B cell (primary cell): Measurements from ENCODE around the gene RASSF3. TPM values are rescaled to one million over a fixed set of nuclear protein-coding genes. Genes with fewer than 3 reads are reported as not detected.

Source experiments
- ATAC-seq: fragments of 200-7000 bp; cut with Tn5 transposase; one replicate; pipeline ENCODE4 v1.10.0; 2021; ENCODE audit warnings: low read depth, mild to moderate bottlenecking, moderate number of reproducible peaks, moderate library complexity
- CTCF ChIA-PET: fragments of 350-600 bp; sonication (Branson Sonifier 250); formaldehyde crosslinking; loops from one replicate; lab custom pipeline; 2021; ENCODE audit warnings: antibody characterized with exemption, inconsistent platforms; lab: Charles Lee
- POLR2A ChIA-PET: fragments of 350-600 bp; sonication (Branson Sonifier 250); formaldehyde crosslinking; loops from one replicate; lab custom pipeline; 2021; ENCODE audit warnings: antibody characterized with exemption; lab: Charles Lee
- DNase-seq: peaks from one replicate; pipeline ENCODE4 v3.0.0; 2013
- H2AFZ ChIP-seq: 2 replicates; pipeline ENCODE4 v1.6.1; 2012; ENCODE audit warnings: mild to moderate bottlenecking, low read depth, low read length; ENCODE audit not compliant: insufficient read depth, poor library complexity, severe bottlenecking
- H3K27ac ChIP-seq, 2 donors: 1 replicate in 1 of 2; 2 replicates in 1 of 2; pipeline ENCODE4 v1.5.1; 2012 to 2013; ENCODE audit warnings: low read length in 2 of 2, mild to moderate bottlenecking in 2 of 2, moderate library complexity in 1 of 2
- H3K27me3 ChIP-seq, 4 experiments: fragments of 200-600 bp in 1 of 4; sonication (generic) in 1 of 4; replicated peaks in 1 of 4; 1 replicate in 2 of 4; 2 replicates in 2 of 4; pipeline versions ENCODE4 v1.6.1 to v1.7.0; 2013 to 2016; ENCODE audit warnings: low read length in 3 of 4, mild to moderate bottlenecking in 2 of 4, mixed read lengths in 1 of 4, moderate library complexity in 1 of 4; ENCODE audit not compliant: insufficient read depth in 4 of 4, control insufficient read depth in 3 of 4; ENCODE audit errors: control extremely low read depth in 1 of 4
- H3K36me3 ChIP-seq, 2 experiments: replicated peaks in 1 of 2; 1 replicate in 1 of 2; 2 replicates in 1 of 2; pipeline versions ENCODE4 v1.6.1 to v1.7.1; 2013; ENCODE audit warnings: low read length in 1 of 2; ENCODE audit not compliant: insufficient read depth in 2 of 2, control insufficient read depth in 1 of 2; ENCODE audit errors: control extremely low read depth in 1 of 2, extremely low read depth in 1 of 2
- H3K4me1 ChIP-seq, 2 donors: fragments of 200-600 bp in 1 of 2; sonication (generic) in 1 of 2; 1 replicate in 1 of 2; 2 replicates in 1 of 2; pipeline versions ENCODE4 v1.5.1 to v1.6.1; 2013 to 2017; ENCODE audit warnings: low read length in 2 of 2; ENCODE audit not compliant: control insufficient read depth in 2 of 2, insufficient read depth in 2 of 2
- H3K4me2 ChIP-seq: replicated peaks from 2 replicates; pipeline ENCODE3; 2012; ENCODE audit warnings: mild to moderate bottlenecking, low read depth, low read length; ENCODE audit not compliant: poor library complexity, severe bottlenecking
- H3K4me3 ChIP-seq, 5 experiments: fragments of 200-600 bp in 1 of 5; sonication (generic) in 1 of 5; 1 replicate in 3 of 5; 2 replicates in 2 of 5; pipeline versions ENCODE4 v1.5.1 to v1.7.0; 2011 to 2016; ENCODE audit warnings: low read length in 4 of 5, mild to moderate bottlenecking in 4 of 5, low read depth in 2 of 5, control low read depth in 1 of 5, moderate library complexity in 1 of 5; ENCODE audit not compliant: insufficient read depth in 1 of 5; ENCODE audit errors: control extremely low read depth in 1 of 5, extremely low read depth in 1 of 5
- H3K79me2 ChIP-seq: fragments of 200-600 bp; sonication (generic); one replicate; pipeline ENCODE4 v1.6.0; 2016; ENCODE audit warnings: low read length; ENCODE audit not compliant: control insufficient read depth, insufficient read depth
- H3K9ac ChIP-seq: fragments of 200-600 bp; sonication (generic); 2 replicates; pipeline ENCODE4 v1.6.1; 2017; ENCODE audit warnings: mild to moderate bottlenecking, low read length, moderate library complexity
- H3K9me3 ChIP-seq, 3 donors: one replicate each; pipeline versions ENCODE4 v1.6.1 to v1.7.1; 2013; ENCODE audit warnings: low read length in 2 of 3; ENCODE audit not compliant: control insufficient read depth in 2 of 3, insufficient read depth in 1 of 3; ENCODE audit errors: control extremely low read depth in 1 of 3
- H4K20me1 ChIP-seq: 2 replicates; pipeline ENCODE4 v1.6.0; 2012; ENCODE audit warnings: mild to moderate bottlenecking, low read length; ENCODE audit not compliant: insufficient read depth, control insufficient read depth, poor library complexity, severe bottlenecking
- H3K27ac Mint-ChIP-seq: one replicate; pipeline ENCODE4 v1.8.0; 2021; ENCODE audit warnings: mixed read lengths
- H3K27me3 Mint-ChIP-seq: one replicate; pipeline ENCODE4 v1.8.0; 2021; ENCODE audit warnings: mixed read lengths
- H3K4me1 Mint-ChIP-seq: one replicate; pipeline ENCODE4 v1.8.0; 2021; ENCODE audit warnings: mixed read lengths
- H3K4me3 Mint-ChIP-seq: one replicate; pipeline ENCODE4 v1.8.0; 2021; ENCODE audit warnings: mixed read lengths
- H3K9me3 Mint-ChIP-seq: one replicate; pipeline ENCODE4 v1.8.0; 2022; ENCODE audit warnings: mixed read lengths; ENCODE audit not compliant: insufficient read depth
- EZH2 ChIP-seq: IDR thresholded peaks from 2 replicates; pipeline ENCODE4 v1.6.1; 2012; ENCODE audit warnings: borderline replicate concordance, low read depth, mild to moderate bottlenecking, moderate library complexity, low read length; ENCODE audit not compliant: insufficient read depth, poor library complexity, severe bottlenecking
- WGBS: methylation state at CpG from one replicate; pipeline ENCODE4 v1.1.5; 2013; ENCODE audit warnings: missing lambda C conversion rate; ENCODE audit not compliant: insufficient coverage; 5-methylcytosine and 5-hydroxymethylcytosine counted together
- intact Hi-C: fragments of 100-400 bp; cut with micrococcal nuclease; formaldehyde crosslinking; loops from one replicate; pipeline ENCODE4 v1.10.0; 2022
- polyA plus RNA-seq: library from polyadenylated mRNA; depleted of rRNA; stranded (reverse); fragments of >200 nt; gene quantifications from 2 replicates; pipeline ENCODE4 v1.2.3, GENCODE V29; 2012
- total RNA-seq, 2 donors: library from RNA; stranded (reverse); fragments of 120-200 nt in 1 of 2; gene quantifications; 1 replicate in 1 of 2; 2 replicates in 1 of 2; pipeline versions ENCODE4 v1.2.3 to v1.2.4, GENCODE V29; 2013 to 2022
- TF ChIP-seq, protein P1 (sequence below): fragments of 200-600 bp; IDR thresholded peaks from one replicate; pipeline ENCODE4 v1.8.0; 2022; ENCODE audit warnings: antibody characterized with exemption, mild to moderate bottlenecking

The RASSF3 gene
- total and polyA plus RNA-seq, 2 donors (not counting 1 experiment from before 2014, with no cell fraction given), result 25.8 to 104 TPM

DNA sequence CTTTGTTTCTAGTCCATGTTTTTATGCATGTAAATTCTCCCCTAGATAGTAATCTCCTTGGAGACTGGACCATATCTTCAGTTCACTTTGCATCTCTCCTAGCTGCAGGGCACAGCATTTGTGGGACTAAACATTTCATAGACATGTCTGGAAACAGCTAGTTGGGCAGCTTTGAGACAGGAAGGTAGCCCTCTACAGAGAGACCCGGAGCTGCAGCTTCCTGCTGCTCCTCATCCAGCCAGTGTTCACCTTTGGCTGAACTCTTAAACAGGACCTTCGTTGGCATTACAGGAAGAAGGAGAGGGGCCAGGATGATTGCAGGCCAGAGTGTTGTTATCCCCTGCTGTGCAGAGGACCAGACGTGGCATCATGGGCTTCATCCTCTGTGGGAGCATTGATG lies 96.0 kb downstream of the RASSF3 start:
- no peak overlapping the region for H3K4me2 ChIP-seq
- no peaks in the 10 kb centered on the region for H3K9me3 ChIP-seq
- no peaks in the 10 kb centered on the region for H3K79me2 ChIP-seq
- H3K9me3 Mint-ChIP-seq, result no peaks in the 10 kb centered on the region
- ChIA-PET CTCF (interaction anchor here (1.2 to 6.3 kb wide), 3 partner anchors 9 to 157 kb away, joined by 3 to 30 read pairs (median 9); no protein-coding TSS in a partner anchor), POLR2A (no interaction called here)
- WGBS, result 78% methylated on average over 3 of the region's 3 CpGs
- H4K20me1 ChIP-seq, result no peaks in the 10 kb centered on the region
- H3K4me3 ChIP-seq, result no peak overlapping the region
- no peaks in the 10 kb centered on the region for H3K27me3 Mint-ChIP-seq
- intact Hi-C loops, result no loop called here
- no peak for DNase-seq
- H3K4me1 ChIP-seq, result no peaks in the 10 kb centered on the region
- no peak overlapping the region for H3K9ac ChIP-seq
- no peak overlapping the region for H3K4me3 Mint-ChIP-seq
- no peak overlapping the region for H2AFZ ChIP-seq
- H3K36me3 ChIP-seq, result no peaks in the 10 kb centered on the region
- H3K4me1 Mint-ChIP-seq, result peaks cover 2% of the 10 kb centered on the region
- ATAC-seq, result no peak
- no peak overlapping the region for H3K27ac Mint-ChIP-seq
- no peaks in the 10 kb centered on the region for H3K27me3 ChIP-seq
- no peak overlapping the region for H3K27ac ChIP-seq
- TF ChIP-seq, protein P1, sequence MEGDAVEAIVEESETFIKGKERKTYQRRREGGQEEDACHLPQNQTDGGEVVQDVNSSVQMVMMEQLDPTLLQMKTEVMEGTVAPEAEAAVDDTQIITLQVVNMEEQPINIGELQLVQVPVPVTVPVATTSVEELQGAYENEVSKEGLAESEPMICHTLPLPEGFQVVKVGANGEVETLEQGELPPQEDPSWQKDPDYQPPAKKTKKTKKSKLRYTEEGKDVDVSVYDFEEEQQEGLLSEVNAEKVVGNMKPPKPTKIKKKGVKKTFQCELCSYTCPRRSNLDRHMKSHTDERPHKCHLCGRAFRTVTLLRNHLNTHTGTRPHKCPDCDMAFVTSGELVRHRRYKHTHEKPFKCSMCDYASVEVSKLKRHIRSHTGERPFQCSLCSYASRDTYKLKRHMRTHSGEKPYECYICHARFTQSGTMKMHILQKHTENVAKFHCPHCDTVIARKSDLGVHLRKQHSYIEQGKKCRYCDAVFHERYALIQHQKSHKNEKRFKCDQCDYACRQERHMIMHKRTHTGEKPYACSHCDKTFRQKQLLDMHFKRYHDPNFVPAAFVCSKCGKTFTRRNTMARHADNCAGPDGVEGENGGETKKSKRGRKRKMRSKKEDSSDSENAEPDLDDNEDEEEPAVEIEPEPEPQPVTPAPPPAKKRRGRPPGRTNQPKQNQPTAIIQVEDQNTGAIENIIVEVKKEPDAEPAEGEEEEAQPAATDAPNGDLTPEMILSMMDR, result no peak
- TF ChIP-seq EZH2, result no peak

DNA sequence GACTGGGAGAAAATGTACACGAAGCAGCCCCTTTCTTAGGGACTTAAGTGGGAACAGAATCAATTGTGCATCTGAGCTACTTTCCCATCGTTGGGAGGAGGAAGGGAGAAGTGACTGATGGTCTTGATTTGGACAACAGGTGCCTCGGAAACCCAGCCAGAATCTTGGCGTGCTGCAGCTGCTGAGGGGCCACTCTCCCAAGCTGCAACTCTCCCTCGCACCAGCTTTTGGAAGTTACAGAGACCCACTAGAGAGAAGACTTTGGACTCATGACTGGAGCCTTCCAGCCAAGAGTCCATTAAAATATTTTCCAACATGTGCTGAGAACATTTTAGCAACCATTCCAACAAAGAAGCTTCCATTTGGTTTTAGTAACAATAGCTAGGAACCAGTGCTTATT lies 96.6 kb downstream of the RASSF3 start:
- H3K4me3 Mint-ChIP-seq, result no peak overlapping the region
- ATAC-seq (no peak), DNase-seq (no peak)
- peaks cover 2% of the 10 kb centered on the region for H3K4me1 Mint-ChIP-seq
- H3K27me3 ChIP-seq, result no peaks in the 10 kb centered on the region
- no peaks in the 10 kb centered on the region for H3K9me3 ChIP-seq
- H3K4me3 ChIP-seq, result no peak overlapping the region
- POLR2A ChIA-PET, result no interaction called here
- no peaks in the 10 kb centered on the region for H3K36me3 ChIP-seq
- H3K9ac ChIP-seq, result no peak overlapping the region
- no peaks in the 10 kb centered on the region for H3K4me1 ChIP-seq
- H4K20me1 ChIP-seq, result no peaks in the 10 kb centered on the region
- H3K4me2 ChIP-seq, result no peak overlapping the region
- no peak overlapping the region for H2AFZ ChIP-seq
- H3K27ac ChIP-seq, result no peak overlapping the region
- no peaks in the 10 kb centered on the region for H3K9me3 Mint-ChIP-seq
- H3K27ac Mint-ChIP-seq, result no peak overlapping the region
- intact Hi-C loops, result no loop called here
- no peaks in the 10 kb centered on the region for H3K79me2 ChIP-seq
- H3K27me3 Mint-ChIP-seq, result no peaks in the 10 kb centered on the region
- 98% methylated on average over 5 of the region's 5 CpGs for WGBS
- TF ChIP-seq, protein P1, result no peak
- TF ChIP-seq EZH2, result no peak
- CTCF ChIA-PET, result interaction anchor here (0.8 to 6.3 kb wide), 4 partner anchors 10 to 159 kb away, joined by 3 to 30 read pairs (median 6); no protein-coding TSS in a partner anchor
